ENCODE data around the gene TM7SF3.
A peak's percentile ranks its signal among the peaks of the same experiment; 100 is the strongest.
"Not testable (repeated sequence)": the region's sequence is repeated elsewhere in the genome, so short reads cannot be mapped to it uniquely, and the experiment has no call there.

The TM7SF3 gene

DNA sequence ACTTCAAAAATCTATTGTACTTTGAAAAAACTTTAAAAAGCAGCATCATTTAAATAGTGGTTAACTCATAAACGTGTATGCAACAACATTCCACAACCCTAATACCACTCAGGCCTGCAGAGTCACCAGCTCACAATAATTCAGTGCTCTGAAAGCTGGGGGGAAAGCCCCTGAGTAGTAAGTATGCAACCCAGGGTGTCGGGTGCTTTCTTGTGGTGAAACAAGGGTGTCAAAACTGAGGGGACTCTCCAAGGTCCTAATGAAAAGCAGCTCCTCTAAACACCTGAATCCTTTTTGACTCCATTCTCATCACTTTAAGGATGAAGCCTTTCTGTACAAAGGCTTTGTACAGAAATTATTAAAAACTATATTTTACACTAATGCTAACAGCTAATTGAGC is 42.2 kb downstream of the TM7SF3 start:
- no peak overlapping the region for H3K4me3 ChIP-seq (ENCODE audit: low read depth, low read length)
- DNase-seq (ENCODE audit: low read depth) = no peak
- no peak for TF ChIP-seq POLR2A (IDR thresholded peaks at IDR 0.05; ENCODE audit: extremely low read depth, insufficient read length)
- TF ChIP-seq, protein P1, sequence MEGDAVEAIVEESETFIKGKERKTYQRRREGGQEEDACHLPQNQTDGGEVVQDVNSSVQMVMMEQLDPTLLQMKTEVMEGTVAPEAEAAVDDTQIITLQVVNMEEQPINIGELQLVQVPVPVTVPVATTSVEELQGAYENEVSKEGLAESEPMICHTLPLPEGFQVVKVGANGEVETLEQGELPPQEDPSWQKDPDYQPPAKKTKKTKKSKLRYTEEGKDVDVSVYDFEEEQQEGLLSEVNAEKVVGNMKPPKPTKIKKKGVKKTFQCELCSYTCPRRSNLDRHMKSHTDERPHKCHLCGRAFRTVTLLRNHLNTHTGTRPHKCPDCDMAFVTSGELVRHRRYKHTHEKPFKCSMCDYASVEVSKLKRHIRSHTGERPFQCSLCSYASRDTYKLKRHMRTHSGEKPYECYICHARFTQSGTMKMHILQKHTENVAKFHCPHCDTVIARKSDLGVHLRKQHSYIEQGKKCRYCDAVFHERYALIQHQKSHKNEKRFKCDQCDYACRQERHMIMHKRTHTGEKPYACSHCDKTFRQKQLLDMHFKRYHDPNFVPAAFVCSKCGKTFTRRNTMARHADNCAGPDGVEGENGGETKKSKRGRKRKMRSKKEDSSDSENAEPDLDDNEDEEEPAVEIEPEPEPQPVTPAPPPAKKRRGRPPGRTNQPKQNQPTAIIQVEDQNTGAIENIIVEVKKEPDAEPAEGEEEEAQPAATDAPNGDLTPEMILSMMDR (IDR thresholded peaks at IDR 0.05; ENCODE audit: low read depth, low read length) = no peak

DNA sequence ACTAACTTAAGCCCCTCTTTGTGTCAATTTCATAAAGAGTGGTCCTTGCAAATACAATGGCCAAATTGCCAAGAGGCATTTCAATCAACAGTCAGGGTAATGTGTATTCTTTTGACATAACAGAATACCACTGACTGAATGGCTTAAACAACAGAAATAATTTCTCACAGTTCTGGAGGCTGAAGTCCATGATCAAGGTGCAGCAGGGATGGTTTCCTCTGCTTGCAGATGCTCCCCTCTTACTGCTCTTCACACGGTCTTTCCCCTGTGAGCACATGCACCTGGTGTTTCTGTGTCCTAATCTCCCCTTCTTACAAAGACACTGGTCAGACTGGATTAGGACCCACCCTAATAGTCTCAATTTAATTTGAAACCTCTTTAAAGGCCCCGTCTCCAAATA is 44.0 kb downstream of the TM7SF3 start:
- no peak for DNase-seq (ENCODE audit: low read depth)
- no peak overlapping the region for H3K4me3 ChIP-seq (ENCODE audit: low read depth, low read length)
- TF ChIP-seq, protein P1 (IDR thresholded peaks at IDR 0.05; ENCODE audit: low read depth, low read length) = no peak
- TF ChIP-seq POLR2A (IDR thresholded peaks at IDR 0.05; ENCODE audit: extremely low read depth, insufficient read length) = no peak
- TF ChIP-seq, protein P2, sequence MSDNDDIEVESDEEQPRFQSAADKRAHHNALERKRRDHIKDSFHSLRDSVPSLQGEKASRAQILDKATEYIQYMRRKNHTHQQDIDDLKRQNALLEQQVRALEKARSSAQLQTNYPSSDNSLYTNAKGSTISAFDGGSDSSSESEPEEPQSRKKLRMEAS (IDR thresholded peaks at IDR 0.05; ENCODE audit: low read depth, low read length) = no peak
- no peak for TF ChIP-seq MYC (IDR thresholded peaks at IDR 0.05; ENCODE audit: low read depth, low read length)

DNA sequence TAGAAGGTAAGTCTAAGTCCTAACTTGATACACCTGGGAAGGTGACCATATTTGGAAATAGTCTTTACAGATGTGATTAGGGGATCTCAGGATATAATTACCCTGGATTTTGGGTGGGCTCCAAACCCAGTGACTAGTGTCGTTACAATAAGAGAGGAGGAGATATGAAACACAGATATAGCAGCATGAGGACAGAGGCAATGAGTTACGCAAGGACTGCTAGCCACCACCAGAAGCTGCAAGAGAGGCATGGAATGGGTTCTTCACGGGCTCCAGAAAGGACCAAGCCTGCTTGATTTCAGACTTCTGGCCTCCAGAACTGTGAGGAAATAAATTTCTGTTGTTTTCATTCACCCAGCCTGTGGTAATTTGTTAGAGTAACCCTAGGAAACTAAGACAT is 47.3 kb downstream of the TM7SF3 start:
- DNase-seq (ENCODE audit: low read depth) = peak; percentile 56
- no peak for TF ChIP-seq POLR2A (IDR thresholded peaks at IDR 0.05; ENCODE audit: extremely low read depth, insufficient read length)

DNA sequence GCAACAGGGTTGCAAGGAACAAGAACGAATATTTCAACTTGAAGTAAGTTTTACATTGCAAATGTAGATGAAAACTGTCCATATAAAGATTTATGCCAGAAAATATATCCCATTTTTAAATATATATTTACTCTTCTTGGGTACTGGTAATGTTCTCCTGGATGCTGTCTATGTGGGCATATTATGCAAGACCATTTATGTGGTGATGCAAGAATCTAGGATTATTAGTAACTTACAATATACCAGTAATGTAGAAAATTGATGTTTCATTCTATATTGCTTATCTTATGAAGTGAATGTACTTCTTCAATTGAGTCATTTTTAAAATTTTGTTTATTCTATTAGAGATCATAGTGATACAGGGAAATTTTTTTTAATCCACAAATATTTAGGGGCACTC is 50.8 kb downstream of the TM7SF3 start:
- peak; percentile 50 for DNase-seq (ENCODE audit: low read depth)
- TF ChIP-seq MYC (IDR thresholded peaks at IDR 0.05; ENCODE audit: low read depth, low read length) = no peak
- TF ChIP-seq, protein P1 (IDR thresholded peaks at IDR 0.05; ENCODE audit: low read depth, low read length) = no peak
- TF ChIP-seq, protein P2 (IDR thresholded peaks at IDR 0.05; ENCODE audit: low read depth, low read length) = no peak
- no peak for TF ChIP-seq POLR2A (IDR thresholded peaks at IDR 0.05; ENCODE audit: extremely low read depth, insufficient read length)
- H3K4me3 ChIP-seq (ENCODE audit: low read depth, low read length) = no peak overlapping the region

More for the DNA sequence above, 47.3 kb downstream of the TM7SF3 start:
- H3K4me3 ChIP-seq (ENCODE audit: low read depth, low read length) = no peak overlapping the region

DNA sequence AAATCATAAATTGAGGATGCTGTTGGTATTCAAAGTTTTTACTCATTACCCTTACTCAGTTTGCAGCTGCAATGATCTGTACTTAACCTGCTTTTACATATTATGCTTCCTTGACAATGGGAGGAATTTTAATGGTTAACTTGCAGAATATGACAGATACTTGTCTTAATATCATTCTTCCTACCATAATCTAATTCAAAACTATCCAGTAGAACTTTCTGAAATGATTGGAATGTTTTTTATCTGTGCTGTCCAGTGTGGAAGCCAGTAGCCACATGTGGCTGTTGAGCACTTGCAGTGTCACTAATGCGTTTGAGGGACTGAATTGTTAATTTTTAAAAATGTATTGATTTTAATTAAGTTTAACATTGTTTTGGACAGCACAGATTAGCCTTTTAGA is 52.4 kb downstream of the TM7SF3 start:
- DNase-seq (ENCODE audit: low read depth) = no peak
- no peak overlapping the region for H3K4me3 ChIP-seq (ENCODE audit: low read depth, low read length)
- TF ChIP-seq MYC (IDR thresholded peaks at IDR 0.05; ENCODE audit: low read depth, low read length) (no peak), POLR2A (IDR thresholded peaks at IDR 0.05; ENCODE audit: extremely low read depth, insufficient read length) (no peak)
- TF ChIP-seq, protein P2 (IDR thresholded peaks at IDR 0.05; ENCODE audit: low read depth, low read length) = no peak
- TF ChIP-seq, protein P1 (IDR thresholded peaks at IDR 0.05; ENCODE audit: low read depth, low read length) = no peak

DNA sequence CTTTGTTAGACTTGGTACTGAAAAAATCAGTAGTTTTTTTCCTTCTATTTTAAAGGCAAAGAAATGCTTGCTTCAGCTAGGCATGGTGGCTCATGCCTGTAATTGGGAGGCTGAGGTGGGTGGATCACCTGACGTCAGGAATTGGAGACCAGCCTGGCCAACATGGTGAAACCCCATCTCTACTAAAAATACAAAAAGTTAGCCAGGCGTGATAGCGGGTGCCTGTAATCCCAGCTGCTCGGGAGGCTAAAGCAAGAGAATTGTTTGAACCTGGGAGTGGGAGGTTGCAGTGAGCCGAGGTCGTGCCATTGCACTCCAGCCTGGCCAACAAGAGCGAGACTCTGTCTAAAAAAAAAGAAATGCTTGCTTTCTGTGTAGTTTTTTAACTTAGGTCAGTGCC is 52.8 kb downstream of the TM7SF3 start:
- not testable (repeated sequence) for DNase-seq (ENCODE audit: low read depth)

DNA sequence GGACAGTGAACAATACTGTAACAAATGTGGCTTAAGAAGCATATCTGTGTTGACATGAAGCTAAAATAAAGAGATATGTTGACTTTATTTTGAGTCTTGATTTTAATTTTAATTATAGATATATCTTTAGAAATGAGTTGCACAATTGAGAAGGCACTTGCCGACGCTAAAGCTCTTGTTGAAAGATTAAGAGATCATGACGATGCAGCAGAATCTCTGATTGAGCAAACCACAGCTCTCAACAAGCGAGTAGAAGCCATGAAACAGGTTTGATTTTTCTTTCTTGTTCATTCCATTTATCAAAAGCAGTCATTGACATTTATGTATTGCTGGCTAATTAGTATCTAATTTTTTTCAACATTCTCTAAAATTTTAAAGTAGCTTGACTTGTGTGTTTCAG is 60.2 kb downstream of the TM7SF3 start:
- TF ChIP-seq, protein P1 (IDR thresholded peaks at IDR 0.05; ENCODE audit: low read depth, low read length) = no peak
- TF ChIP-seq MYC (IDR thresholded peaks at IDR 0.05; ENCODE audit: low read depth, low read length) = no peak
- no peak for DNase-seq (ENCODE audit: low read depth)
- H3K4me3 ChIP-seq (ENCODE audit: low read depth, low read length) = no peak overlapping the region

More for the DNA sequence above, 52.8 kb downstream of the TM7SF3 start:
- not testable (repeated sequence) for H3K4me3 ChIP-seq (ENCODE audit: low read depth, low read length)

All from NB4 (cell line).